ENCODE data around the gene RNF113B. TPM values are rescaled to one million over a fixed set of nuclear protein-coding genes. Genes with fewer than 3 reads are reported as not detected.

RNF113B gene
- total and polyA plus RNA-seq, 2 of the 13 experiments (the other 11 are each of a cell fraction or from before 2014, with no cell fraction given) = not detected

GRCh38 chr13:98150832-98151479 is 26.1 kb downstream of the RNF113B start:
- ATAC-seq (no peak), DNase-seq (ENCODE audit: low spot score) (no peak), FAIRE-seq (no peak)
- Histone ChIP-seq H4K20me1 (ENCODE audit: insufficient read depth, low read length) (peaks cover 83% of the 10 kb centered on the region), H2AFZ (ENCODE audit: low read length) (no peak overlapping the region), H3K4me3 (replicated peaks in 1 of 3; ENCODE audit: insufficient read depth in 1 of 3, low read depth in 2 of 3, low read length in 3 of 3) (no peak overlapping the region), H3K36me3 (replicated peaks in 1 of 2; ENCODE audit: control insufficient read depth in 1 of 2, insufficient read depth in 2 of 2, low read length in 2 of 2) (peaks cover 1 to 42% of the 10 kb centered on the region in 2 experiments; a peak in 4 of 5 replicates), H3K27me3 (ENCODE audit: control insufficient read depth in 1 of 2, insufficient read depth in 2 of 2, low read length in 2 of 2) (no peaks in the 10 kb centered on the region), H3K4me2 (ENCODE audit: low read depth, low read length) (no peak overlapping the region), H3K4me1 (ENCODE audit: insufficient read depth, low read length) (peaks cover 94% of the 10 kb centered on the region), H3K27ac (ENCODE audit: extremely low read length, insufficient read depth, low read length) (peak overlapping the region; percentile 9), H3K9ac (ENCODE audit: insufficient read depth, low read depth, low read length) (no peak overlapping the region), H3K9me3 (ENCODE audit: low read length) (no peaks in the 10 kb centered on the region), H3K79me2 (ENCODE audit: insufficient read depth, low read length) (peaks cover 93% of the 10 kb centered on the region)
- POLR2A ChIA-PET = no interaction called here
- in situ Hi-C loops (cut with HindIII; ENCODE audit: extremely low pct_ligation_motif_present, low pct_unique_long_range_greater_than_20kb) (no loop called here), intact Hi-C loops (cut with micrococcal nuclease; ENCODE audit: unreplicated experiment) (no loop called here)
- no TSS peak for BruUV-seq (replicated peaks)
- CTCF ChIA-PET (ENCODE audit: low intra/inter-chr PET ratio, low total read pairs) = no interaction called here
- TF ChIP-seq POLR2A (IDR thresholded peaks at IDR 0.05; ENCODE audit: insufficient read depth in 1 of 2, low read depth in 2 of 2, low read length in 2 of 2) (0 out of 4 replicates have a peak, but pooled peaks of 1 of the 2 experiments have one; percentile 26), EEA1 (CRISPR knock-in tag; IDR thresholded peaks at IDR 0.05; ENCODE audit: borderline replicate concordance) (no peak)
- 89% methylated on average over 8 of the region's 8 CpGs for WGBS (ENCODE audit: low lambda C conversion rate)

GRCh38 chr13:98147521-98147920 is 29.5 kb downstream of the RNF113B start:
- intact Hi-C loops (cut with micrococcal nuclease; ENCODE audit: unreplicated experiment) (loop anchor here (1.0 to 10.0 kb wide), 6 partner anchors 13 to 293 kb away; no protein-coding TSS in a partner anchor), in situ Hi-C loops (cut with HindIII; ENCODE audit: extremely low pct_ligation_motif_present, low pct_unique_long_range_greater_than_20kb) (loop anchor here (10.0 kb wide), 1 partner anchor 127 kb away; no protein-coding TSS in a partner anchor)
- WGBS (ENCODE audit: low lambda C conversion rate) = 7% methylated on average over 5 of the region's 5 CpGs
- BruUV-seq (replicated peaks) = no TSS peak
- Histone ChIP-seq H3K4me3 (replicated peaks in 1 of 3; ENCODE audit: insufficient read depth in 1 of 3, low read depth in 2 of 3, low read length in 3 of 3) (peak overlapping the region; percentile 82 to 98 (median 92); a peak in 3 of 6 replicates), H3K9ac (ENCODE audit: insufficient read depth, low read depth, low read length) (peak overlapping the region; percentile 66), H3K27ac (ENCODE audit: extremely low read length, insufficient read depth, low read length) (peak overlapping the region; percentile 83), H4K20me1 (ENCODE audit: insufficient read depth, low read length) (peaks cover 69% of the 10 kb centered on the region), H3K9me3 (ENCODE audit: low read length) (no peaks in the 10 kb centered on the region), H3K4me1 (ENCODE audit: insufficient read depth, low read length) (peaks cover 71% of the 10 kb centered on the region), H3K36me3 (replicated peaks in 1 of 2; ENCODE audit: control insufficient read depth in 1 of 2, insufficient read depth in 2 of 2, low read length in 2 of 2) (peaks cover 0 to 20% of the 10 kb centered on the region in 2 experiments; a peak in 3 of 5 replicates), H3K4me2 (ENCODE audit: low read depth, low read length) (peak overlapping the region; percentile 86), H3K27me3 (ENCODE audit: control insufficient read depth in 1 of 2, insufficient read depth in 2 of 2, low read length in 2 of 2) (no peaks in the 10 kb centered on the region; a peak in 1 of 5 replicates), H3K79me2 (ENCODE audit: insufficient read depth, low read length) (peaks cover 87% of the 10 kb centered on the region), H2AFZ (ENCODE audit: low read length) (no peak overlapping the region)
- ATAC-seq (peak; percentile 5; the same call in 1 of the 3 replicates), FAIRE-seq (peak; percentile 52), DNase-seq (ENCODE audit: low spot score) (peak; percentile 77)
- ChIA-PET POLR2A (interaction anchor here (0.6 to 2.7 kb wide), 5 partner anchors 14 to 152 kb away, joined by 3 to 9 read pairs (median 5); no protein-coding TSS in a partner anchor), CTCF (ENCODE audit: low intra/inter-chr PET ratio, low total read pairs) (interaction anchor here (1.0 kb wide), 1 partner anchor 14 kb away, joined by 3 read pairs; no protein-coding TSS in a partner anchor)
- no peak for TF ChIP-seq ZNF44 (CRISPR knock-in tag; IDR thresholded peaks at IDR 0.05)
- no peak for TF ChIP-seq HNRNPK (IDR thresholded peaks at IDR 0.05; ENCODE audit: low read depth, low read length, poor library complexity, severe bottlenecking)
- TF ChIP-seq ZFP36L1 (CRISPR knock-in tag; IDR thresholded peaks at IDR 0.05) = no peak
- no peak for TF ChIP-seq ZNF747 (CRISPR knock-in tag; IDR thresholded peaks at IDR 0.05; ENCODE audit: borderline replicate concordance)
- no peak for TF ChIP-seq MAFG (CRISPR knock-in tag; IDR thresholded peaks at IDR 0.05)
- TF ChIP-seq ZNF138 (CRISPR knock-in tag; IDR thresholded peaks at IDR 0.05; ENCODE audit: low read depth) = no peak
- peak; percentile 69; the same call in 1 of the 2 replicates for TF ChIP-seq HMG20A (CRISPR knock-in tag; IDR thresholded peaks at IDR 0.05; ENCODE audit: borderline replicate concordance)
- TF ChIP-seq SNAPC4 (CRISPR knock-in tag; IDR thresholded peaks at IDR 0.05) = no peak
- no peak for TF ChIP-seq ARNTL (CRISPR knock-in tag; IDR thresholded peaks at IDR 0.05)
- TF ChIP-seq NBN (conservative IDR thresholded peaks at IDR 0.05) = no peak
- TF ChIP-seq HCFC1 (IDR thresholded peaks at IDR 0.05; ENCODE audit: low read depth, low read length) = no peak
- TF ChIP-seq FLYWCH1 (CRISPR knock-in tag; IDR thresholded peaks at IDR 0.05) = no peak
